Nephron progenitor cell (in vitro differentiated cells): ENCODE results near the gene USP48.

Experiments
- DNase-seq: peaks from one replicate; pipeline ENCODE4 v3.0.0; 2021
- H3K27ac Mint-ChIP-seq: 2 replicates; pipeline ENCODE4 v1.8.0; 2021; ENCODE audit warnings: mild to moderate bottlenecking, moderate library complexity, mixed read lengths
- H3K27me3 Mint-ChIP-seq: 2 replicates; pipeline ENCODE4 v1.8.0; 2021; ENCODE audit warnings: mild to moderate bottlenecking, low read depth, mixed read lengths; ENCODE audit not compliant: poor library complexity
- H3K36me3 Mint-ChIP-seq: 2 replicates; pipeline ENCODE4 v1.8.0; 2021; ENCODE audit warnings: low read depth, mixed read lengths
- H3K4me1 Mint-ChIP-seq: 2 replicates; pipeline ENCODE4 v1.8.0; 2021; ENCODE audit warnings: mixed read lengths
- H3K4me3 Mint-ChIP-seq: 2 replicates; pipeline ENCODE4 v1.8.0; 2021; ENCODE audit warnings: mild to moderate bottlenecking, moderate library complexity, mixed read lengths
- H3K9me3 Mint-ChIP-seq: 2 replicates; pipeline ENCODE4 v1.8.0; 2021; ENCODE audit warnings: mild to moderate bottlenecking, moderate library complexity, mixed read lengths
- CTCF ChIP-seq: fragments of 200-600 bp; sonication (generic); IDR thresholded peaks from 2 replicates; pipeline ENCODE4 v1.5.0; 2021; ENCODE audit warnings: antibody characterized with exemption

The USP48 gene

GRCh38 chr1:21649315-21649714 is 133.6 kb downstream of the USP48 start:
- no peak overlapping the region for H3K27ac Mint-ChIP-seq
- no peak overlapping the region for H3K4me3 Mint-ChIP-seq

GRCh38 chr1:21648791-21649190 is 134.2 kb downstream of the USP48 start:
- Mint-ChIP-seq H3K9me3 (no peaks in the 10 kb centered on the region), H3K4me1 (peaks cover 11% of the 10 kb centered on the region), H3K4me3 (no peak overlapping the region), H3K36me3 (no peaks in the 10 kb centered on the region), H3K27me3 (peaks cover 67% of the 10 kb centered on the region), H3K27ac (no peak overlapping the region)
- DNase-seq: no peak
- TF ChIP-seq CTCF: no peak

More at GRCh38 chr1:21649315-21649714, 133.6 kb downstream of the USP48 start:
- Mint-ChIP-seq H3K9me3 (no peaks in the 10 kb centered on the region), H3K36me3 (no peaks in the 10 kb centered on the region), H3K4me1 (peaks cover 11% of the 10 kb centered on the region), H3K27me3 (peaks cover 66% of the 10 kb centered on the region)
- DNase-seq: no peak
- TF ChIP-seq CTCF: no peak

GRCh38 chr1:21648352-21648730 is 134.6 kb downstream of the USP48 start:
- H3K4me3 Mint-ChIP-seq: no peak overlapping the region
- peaks cover 11% of the 10 kb centered on the region for H3K4me1 Mint-ChIP-seq
- H3K27ac Mint-ChIP-seq: no peak overlapping the region
- peaks cover 63% of the 10 kb centered on the region for H3K27me3 Mint-ChIP-seq
- no peaks in the 10 kb centered on the region for H3K36me3 Mint-ChIP-seq
- DNase-seq: no peak
- H3K9me3 Mint-ChIP-seq: no peaks in the 10 kb centered on the region
- TF ChIP-seq CTCF: no peak

- peaks cover 56% of the 10 kb centered on the region for H3K27me3 Mint-ChIP-seq
- no peak overlapping the region for H3K27ac Mint-ChIP-seq
- H3K4me3 Mint-ChIP-seq: no peak overlapping the region
- no peaks in the 10 kb centered on the region for H3K9me3 Mint-ChIP-seq
- H3K4me1 Mint-ChIP-seq: peaks cover 11% of the 10 kb centered on the region
- no peaks in the 10 kb centered on the region for H3K36me3 Mint-ChIP-seq
- DNase-seq: peak; percentile 94
- no peak for TF ChIP-seq CTCF
Observed at GRCh38 chr1:21647431-21648351, 135.3 kb downstream of the USP48 start.

- Mint-ChIP-seq H3K4me1 (peaks cover 6% of the 10 kb centered on the region), H3K27ac (no peak overlapping the region), H3K9me3 (no peaks in the 10 kb centered on the region), H3K4me3 (no peak overlapping the region), H3K27me3 (peaks cover 39% of the 10 kb centered on the region), H3K36me3 (no peaks in the 10 kb centered on the region)
- no peak for TF ChIP-seq CTCF
- no peak for DNase-seq
Observed at GRCh38 chr1:21645550-21645949, 137.4 kb downstream of the USP48 start.

GRCh38 chr1:21644906-21645305 is 138.0 kb downstream of the USP48 start:
- Mint-ChIP-seq H3K4me1 (peaks cover 12% of the 10 kb centered on the region), H3K27ac (no peak overlapping the region), H3K36me3 (no peaks in the 10 kb centered on the region), H3K4me3 (no peak overlapping the region), H3K9me3 (no peaks in the 10 kb centered on the region), H3K27me3 (peaks cover 32% of the 10 kb centered on the region)
- no peak for TF ChIP-seq CTCF
- no peak for DNase-seq
